HG03159 (cell line): ENCODE results near the gene SHH.

Source experiments
- ATAC-seq: cut with Tn5 transposase; IDR thresholded peaks from one replicate; pipeline ENCODE4 v1.9.1; 2021; ENCODE audit warnings: mild to moderate bottlenecking, moderate library complexity; ENCODE audit not compliant: unreplicated experiment

Gene SHH

DNA sequence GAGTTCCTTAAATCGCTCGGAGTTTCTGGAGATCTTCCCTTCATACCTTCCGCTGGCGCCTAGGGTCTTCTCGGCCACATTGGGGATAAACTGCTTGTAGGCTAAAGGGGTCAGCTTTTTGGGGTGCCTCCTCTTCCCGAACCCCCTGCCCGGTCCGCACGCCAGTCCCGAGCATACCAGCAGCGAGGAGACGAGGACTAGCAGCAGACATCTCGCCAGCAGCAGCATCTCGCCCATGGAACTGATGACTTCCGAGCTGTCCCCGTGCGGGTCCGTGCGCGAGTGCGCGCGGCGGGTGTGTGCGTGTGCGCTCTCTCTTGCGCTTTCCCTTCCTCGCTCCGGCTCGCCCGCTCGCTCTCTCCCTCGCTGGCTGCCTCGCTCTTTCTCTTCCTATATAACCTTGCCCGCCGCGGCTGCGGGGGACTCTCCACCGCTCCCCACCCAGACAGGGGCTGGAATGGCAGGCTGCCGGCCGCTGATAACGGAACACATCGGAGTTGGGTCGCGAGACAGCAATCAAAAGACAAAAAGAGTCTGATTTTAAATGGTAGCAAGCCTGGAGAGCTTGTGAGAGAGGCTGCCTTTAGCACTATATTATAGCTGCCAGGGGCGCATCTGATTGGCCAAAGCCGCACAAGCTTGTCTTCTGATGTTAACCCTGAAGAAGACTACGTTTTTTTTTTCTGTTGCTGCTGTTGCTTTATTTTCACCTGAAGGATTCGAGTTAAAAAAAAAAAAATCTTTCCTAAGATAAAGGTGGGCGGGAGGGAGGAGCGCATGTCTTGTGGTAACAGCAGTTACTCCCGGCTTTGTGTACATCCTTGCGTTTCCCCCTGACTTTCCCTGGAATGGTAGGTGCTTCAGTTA lies at the start of gene SHH:
TSS of gene SHH (minus strand) at position 569 of the 867 bp plus-strand sequence. CDS start at position 228, 341 bp downstream.
- ATAC-seq = no peak

DNA sequence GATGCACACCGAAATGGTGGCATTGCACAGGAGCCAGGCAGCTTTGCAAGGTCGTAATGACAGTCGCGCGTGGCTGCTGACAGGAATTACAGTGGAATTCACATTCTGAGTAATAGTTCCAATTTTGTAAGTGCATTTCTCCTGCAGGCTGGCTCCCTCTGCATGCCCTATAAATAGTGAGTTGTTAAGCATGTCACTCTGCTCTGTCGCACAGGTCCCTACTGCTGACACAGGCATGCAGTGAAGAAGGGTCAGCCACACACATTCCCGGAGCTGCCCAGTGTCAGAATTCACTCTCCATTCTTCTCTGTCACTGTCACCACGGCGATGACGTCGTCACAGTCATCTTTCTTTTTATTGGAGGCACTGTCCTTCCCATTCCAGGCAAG lies 49.2 kb upstream of the SHH start:
- no peak for ATAC-seq

DNA sequence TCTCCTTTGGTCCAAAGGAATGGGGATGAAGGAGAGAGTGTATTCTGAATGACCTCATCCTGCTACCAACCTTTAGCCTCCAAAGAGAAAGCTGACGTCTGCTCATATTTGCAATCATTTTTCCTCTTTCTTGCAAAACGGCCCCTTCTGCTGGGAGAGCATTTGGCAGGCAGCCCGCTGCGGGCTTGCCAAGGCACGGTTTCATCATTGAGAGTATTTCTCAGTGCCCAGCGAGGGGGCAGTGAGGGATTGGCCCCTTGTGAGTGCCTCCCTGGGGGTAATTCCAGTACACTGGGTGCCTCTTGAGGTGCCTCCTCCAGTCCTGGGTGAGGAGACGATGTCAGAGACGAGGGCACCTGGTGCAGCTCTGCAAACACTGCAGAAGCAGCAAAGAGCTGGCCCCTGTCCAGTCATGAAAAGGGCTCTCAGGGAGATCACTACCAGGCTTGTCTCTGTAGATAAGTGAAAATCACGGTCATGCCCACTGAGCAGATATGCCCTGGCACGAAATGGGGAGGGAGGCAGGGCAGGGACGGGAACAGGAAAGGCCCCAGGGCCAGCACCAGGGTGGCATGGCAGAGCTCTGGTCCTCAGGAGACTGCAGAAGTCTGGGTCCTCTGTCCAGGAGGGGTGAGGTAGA lies 48.7 kb upstream of the SHH start:
- no peak for ATAC-seq

DNA sequence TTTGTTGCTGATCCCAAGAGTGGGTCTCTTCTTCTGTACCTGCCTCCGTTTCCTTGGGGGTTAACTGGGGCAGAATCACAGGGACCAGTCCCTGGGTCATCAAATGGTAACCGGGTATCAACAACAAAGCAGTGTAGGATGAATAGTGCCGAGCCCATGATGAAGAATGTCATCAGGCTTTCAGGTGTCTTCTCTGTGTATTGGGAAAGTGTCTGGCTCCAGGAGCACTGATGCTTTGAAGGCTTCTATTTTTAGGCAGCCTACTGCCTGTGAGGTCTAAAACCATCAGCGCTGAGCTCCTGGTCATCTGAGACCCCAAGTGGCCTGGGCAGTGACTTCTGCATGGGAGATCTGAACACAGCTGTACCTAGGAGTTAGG lies 48.2 kb upstream of the SHH start:
- ATAC-seq = no peak

DNA sequence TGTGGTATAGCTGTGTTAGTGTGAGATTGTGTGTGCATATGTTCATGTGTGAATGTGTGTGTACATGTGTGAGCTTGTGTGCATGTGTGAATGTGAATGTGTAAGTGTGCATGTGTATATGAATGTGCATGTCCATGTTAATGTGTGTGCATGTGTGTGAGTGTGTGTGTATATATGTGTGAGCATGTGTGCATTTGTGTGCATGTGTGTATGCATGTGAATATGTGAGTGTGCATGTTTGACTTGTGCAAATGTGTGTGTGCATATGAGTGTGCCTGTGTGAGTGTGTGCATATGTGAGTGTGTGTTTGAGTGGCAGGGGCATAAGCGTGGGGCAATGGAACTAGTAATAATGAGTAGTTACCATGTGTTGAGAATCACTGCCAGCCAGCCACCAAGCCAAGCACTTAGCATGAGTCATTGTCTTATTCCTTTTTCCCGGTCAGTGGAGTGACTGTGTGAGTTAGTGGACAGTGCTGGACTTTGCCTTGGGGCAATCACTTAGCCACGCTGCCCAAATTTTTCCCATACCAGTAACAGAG lies 46.3 kb upstream of the SHH start:
- ATAC-seq = no peak

DNA sequence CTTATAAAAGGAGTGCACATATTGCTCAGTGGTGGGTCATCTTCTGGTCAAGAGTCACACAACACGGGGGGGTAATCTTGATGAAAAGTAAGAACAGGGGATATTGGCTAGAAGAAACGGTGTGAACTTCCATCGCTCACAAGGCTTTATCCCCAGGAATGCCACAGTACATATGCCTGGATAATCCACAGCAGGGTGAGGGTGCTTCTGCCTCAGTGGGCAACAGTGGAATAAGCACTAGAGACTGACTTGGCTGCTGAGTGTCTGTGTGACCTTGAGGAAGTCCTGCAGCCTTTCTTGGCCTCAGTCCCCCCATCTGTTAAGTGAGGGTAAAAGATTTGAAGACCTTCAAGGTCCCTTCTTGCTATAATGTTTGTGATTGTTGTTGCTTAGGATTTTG lies 44.9 kb upstream of the SHH start:
- no peak for ATAC-seq

DNA sequence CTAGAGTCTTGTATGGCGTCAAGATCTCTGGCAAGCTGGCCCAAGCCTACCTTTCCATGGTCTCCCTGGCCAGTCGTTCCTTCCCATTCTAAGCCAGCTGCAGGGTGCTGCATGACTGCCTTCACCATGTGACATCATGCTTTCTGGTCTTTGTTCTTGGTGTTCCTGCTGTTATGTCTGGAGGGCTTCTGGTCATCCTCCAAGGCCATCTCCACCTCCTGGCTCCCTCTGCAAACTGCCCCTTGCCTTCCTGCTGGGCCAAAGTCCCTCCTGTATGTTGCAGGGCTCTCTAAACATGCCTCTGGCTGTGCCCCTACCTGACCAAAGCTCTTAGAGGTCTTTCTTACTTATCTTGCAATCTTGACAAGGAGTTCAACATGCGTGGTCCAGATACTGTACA lies 44.4 kb upstream of the SHH start:
- ATAC-seq = no peak

DNA sequence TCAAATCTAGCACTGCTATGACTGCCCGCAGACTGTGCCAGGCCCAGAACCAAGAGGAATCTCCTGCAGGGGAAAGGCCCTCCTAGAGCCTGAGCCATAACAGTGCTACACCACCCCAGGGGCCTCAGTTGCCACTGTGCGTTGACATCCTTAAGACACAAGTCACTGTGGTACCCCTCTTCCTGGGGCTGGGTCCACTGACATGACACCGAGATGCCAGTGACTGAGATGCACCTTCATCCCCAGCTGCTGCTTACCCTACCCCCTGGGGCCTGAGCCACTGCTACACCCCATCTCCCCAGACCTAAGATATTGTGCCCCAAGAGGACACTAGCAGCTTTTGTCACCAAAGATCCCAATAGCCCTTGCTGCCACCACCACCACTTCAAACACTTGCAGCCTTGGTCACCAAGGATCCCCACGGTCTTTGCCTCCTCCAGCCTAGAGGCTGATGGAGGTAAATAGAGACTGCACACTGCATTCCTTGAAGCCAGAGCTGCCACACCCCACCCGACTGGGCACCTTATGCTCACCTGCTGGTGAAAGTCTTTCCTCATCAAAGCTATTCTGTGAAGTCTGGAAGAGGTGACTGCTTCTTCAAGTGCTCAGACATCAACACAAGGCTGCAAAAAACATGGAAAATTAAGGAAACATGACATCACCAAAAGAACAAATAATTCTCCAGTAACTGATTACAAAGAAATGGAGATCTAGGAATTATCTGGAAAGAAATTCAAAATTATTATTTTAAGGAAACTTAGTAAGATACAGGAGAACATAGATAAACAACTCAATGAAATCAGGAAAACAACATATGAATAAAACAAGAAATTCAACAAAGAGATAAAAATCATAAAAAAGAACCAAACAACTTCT lies 40.4 kb upstream of the SHH start:
- ATAC-seq = no peak

DNA sequence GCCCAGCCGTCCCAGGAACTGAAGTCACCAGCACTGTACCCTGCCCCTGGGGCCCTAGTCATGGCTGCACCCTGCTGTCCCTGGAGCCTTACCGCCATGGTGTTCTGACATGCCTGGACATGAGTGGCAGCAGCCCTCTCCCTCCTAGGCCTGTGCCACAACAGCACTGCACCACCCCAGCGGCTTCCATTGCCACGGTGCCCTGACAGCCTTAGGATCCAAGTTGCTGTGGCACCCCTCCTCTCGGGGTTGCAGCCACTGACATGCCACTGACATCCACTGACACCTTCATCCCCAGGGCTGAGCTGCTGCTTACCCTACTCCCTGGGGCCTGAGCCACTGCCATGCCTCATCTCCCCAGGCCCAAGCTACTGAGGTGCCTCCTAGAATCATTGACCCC lies 39.6 kb upstream of the SHH start:
- no peak for ATAC-seq

DNA sequence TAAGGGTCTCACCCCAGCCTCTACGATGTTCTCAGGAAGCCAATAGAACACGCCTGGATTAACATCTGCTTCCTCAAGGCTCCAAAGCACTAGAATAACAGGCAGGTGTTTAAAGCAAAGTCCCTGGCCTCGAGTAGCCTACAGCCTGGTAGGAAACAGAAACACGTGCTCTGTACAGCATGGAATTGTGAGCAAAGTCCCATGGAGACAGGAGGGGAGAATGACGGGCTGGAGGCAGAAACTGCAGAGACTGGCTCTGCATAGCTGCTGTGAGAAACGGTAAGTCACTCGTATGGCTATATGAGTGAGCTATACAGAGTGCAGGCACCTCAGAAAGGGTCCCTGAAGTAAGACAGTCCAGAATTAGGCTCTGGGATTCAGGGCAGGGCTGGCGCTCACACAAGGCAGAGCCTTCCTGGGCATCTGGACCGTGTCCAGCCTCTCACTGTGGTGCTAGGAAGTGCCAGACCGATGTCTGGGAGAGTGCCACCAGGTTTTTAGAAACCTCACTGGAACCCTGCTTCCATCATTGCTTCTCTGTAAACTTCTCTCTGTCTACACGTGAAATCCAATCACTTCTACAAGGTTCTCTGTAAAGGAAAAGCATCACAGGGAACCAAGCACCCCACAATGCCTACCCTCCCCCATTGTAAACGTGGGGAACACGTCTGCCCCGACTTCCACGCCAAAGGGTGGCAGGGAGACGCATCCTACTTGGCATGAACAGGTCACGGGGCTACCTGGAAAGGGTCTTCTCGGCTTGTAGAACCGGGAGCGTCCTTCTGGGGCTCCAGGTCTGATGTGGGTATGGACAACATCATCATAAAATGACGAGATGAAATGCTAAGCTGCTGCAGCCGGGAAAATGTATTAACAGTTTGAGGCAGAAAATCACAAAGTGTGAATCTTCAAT lies 38.8 kb upstream of the SHH start:
- ATAC-seq = no peak

DNA sequence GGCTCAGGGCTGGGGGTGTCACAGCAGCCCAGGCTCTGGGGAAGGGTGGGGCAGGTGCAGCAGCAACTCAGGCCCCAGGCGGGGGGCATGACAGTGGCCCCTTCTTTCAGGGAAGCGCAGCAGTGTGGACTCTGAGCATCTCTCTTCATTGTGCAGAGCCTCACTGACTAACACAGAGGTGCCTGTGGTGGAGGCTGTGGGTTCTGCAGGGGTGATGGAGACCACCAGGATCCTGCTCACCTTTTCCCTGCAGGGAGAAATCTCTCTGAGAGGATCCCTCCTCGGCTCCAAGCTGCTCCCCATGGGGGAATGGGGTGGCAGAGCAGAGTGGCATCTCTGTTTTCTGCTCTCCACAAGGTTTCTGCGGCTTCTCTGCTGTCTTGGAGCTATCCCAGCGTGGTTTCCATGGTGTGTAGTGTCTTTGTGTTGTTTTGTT lies 37.8 kb upstream of the SHH start:
- ATAC-seq = no peak

DNA sequence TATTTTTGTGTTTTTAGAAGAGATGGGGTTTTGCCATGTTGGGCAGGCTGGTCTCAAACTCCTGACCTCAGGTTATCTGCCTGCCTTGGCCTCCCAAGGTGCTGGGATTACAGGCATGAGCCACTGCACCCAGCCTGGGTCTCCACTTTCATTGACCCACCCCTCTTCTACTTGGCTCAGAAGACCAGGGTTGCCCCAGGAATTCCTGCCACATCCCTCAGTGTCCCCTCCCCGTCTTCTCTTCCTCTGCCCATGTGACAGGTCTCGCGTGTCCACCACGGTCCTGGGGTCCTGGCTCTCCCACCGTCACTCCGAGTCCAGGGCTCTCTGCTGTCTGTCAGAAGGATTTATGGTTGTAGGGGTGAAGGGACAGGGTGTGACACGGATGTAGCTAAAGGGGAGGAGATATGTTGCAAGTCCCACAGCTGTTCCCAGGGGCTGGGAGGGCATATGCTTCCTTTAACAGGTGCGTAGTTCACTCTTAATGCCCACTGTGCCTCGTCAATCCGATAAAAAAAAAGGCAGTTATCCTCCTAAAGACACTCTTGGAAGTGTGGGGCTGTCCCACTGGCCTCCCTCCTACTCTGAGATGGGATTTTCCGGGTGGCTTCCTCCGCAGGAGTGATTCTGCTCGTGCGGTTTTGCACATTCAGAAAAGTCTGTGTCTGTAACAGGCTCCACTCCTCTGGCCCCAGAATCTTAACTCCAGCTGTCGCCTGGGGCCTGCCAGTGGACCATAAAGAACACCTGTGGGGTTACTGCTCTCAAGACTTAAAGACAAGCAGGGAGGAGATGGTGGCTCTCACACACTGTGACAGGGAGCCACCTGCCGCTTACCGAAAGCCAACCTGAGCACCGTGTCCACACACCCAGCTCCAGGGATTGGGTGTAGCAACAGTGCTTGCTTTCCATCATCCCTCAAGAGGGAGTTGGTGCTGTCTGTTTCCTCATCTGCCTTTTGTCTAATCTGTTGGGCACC lies 36.7 kb upstream of the SHH start:
- ATAC-seq = no peak

DNA sequence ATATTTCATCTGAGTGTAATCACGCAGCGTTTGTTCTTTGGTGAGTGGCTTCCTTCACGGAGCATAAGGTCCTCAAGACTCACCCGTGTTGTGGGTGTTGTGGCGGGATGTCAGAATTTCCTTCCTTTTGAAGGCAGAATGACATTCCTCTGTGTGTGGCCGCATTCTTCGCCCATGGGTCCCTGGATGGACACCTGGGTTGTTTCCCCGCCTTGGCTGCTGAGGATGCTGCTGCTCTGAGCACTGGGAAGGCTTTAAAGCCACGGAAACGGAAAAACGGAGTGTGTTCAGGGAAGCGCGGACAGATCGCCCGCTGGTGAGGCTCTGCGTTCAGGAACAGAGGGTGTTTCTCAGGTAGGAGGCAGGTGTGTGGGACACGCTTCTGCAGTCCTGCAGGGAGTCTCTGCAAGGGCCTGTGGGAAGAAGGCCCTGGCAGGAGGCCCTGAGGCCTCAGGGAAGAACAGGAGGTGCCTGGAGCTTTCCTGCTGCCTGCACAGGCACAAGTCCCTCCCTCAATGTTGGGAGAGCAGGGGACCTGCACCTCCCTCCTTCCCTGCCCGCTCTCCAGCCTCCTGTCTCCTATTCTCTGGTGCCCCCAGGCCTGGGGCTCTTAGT lies 35.7 kb upstream of the SHH start:
- ATAC-seq = no peak

DNA sequence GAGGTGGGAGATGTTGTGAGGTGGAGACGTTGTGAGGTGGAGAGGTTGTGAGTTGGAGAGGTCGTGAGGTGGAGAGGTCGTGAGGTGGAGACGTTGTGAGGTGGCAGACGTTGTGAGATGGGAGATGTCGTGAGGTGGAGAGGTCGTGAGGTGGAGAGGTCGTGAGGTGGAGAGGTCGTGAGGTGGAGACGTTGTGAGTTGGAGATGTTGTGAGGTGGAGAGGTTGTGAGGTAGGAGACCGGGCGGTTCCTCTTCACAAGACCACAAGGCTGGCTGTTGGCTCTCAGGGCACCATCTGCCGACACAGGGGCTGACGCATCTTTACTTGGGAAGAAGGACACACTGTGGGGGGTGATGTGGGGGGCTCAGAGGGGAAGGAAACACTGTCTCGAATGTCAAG lies 34.7 kb upstream of the SHH start:
- ATAC-seq = no peak

DNA sequence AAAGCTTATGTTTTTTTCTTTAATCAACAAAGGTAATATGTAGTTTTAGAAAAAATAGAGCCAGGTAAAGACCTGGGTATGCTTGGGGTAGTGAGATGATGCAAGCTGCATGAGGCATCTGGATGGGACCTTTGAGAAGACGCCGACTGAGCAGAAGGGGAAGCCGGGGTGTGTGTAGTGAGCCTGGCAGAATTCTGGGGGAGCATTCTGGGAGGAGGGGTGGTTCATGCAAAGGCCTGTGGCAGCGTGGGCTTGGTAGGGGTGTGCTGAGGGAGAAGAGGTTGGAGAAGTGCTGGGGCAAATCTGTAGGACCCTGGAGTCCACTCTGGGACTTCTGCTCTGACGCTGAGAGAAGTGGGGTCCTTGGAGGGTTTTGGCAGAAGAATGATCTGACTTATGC lies 33.9 kb upstream of the SHH start:
- ATAC-seq = no peak

DNA sequence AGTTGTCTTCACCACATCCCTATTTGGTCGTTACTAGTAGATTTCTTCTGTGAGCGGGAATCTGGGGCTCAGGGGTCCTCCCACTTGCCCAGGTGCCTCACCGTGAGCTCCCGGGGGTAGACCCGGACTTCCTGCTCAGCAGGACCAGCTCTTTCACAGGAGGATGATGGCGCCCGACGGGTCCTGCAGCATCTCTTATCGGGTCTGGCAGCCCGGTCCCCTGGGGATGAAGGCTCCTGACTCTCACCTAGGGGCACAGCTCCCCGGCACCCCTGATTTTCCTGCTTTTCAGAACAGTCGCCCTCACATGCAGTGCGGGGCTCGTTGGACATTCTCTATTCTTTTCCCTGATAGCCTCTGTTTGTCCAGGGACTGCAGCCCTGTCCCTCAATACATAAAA lies 33.0 kb upstream of the SHH start:
- no peak for ATAC-seq

DNA sequence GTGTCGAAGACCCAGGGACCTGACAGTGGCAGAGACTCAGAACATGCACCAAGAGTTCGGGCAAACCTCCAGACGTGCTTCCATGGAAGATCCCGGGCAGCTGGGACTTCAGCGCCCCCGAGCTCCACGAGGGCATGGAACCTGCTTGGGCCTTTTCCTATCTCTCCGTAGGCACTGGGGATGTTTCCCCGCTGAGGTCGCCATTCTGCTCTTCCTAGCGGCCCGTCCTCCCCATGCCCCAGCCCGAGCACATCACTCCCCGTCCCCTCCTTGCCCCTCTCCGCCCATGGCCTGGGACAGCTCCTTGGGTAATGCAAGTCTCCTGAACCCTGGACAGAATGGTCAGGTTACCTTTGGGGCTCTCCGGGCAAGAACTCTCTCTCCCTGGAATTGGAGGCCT lies 32.3 kb upstream of the SHH start:
- ATAC-seq = no peak

DNA sequence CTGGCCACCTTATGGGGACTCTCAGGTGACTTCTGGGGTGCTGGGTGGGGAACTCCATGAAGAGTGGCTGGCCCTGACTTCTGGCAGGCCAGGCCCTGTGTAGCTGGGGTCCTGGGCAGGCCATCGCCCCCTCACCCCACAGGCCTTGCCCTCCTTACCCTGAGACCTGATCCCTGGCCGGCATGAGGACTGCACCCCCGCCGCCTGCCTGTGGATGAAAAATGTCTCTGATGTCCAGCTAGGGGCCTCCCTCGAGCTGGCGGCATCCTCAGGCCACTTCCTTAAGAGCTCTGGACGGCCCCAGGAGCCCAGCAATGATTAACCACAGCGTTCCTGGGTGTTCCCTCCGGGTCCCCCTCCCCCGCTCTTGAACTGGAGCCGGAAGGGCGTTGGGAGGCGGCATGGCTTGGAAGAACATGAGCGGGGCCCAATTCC lies 31.8 kb upstream of the SHH start:
- ATAC-seq = no peak
